GM19463 (cell line): ENCODE measurements around the gene MAPK14.
"Not testable (repeated sequence)": the region's sequence is repeated elsewhere in the genome, so short reads cannot be mapped to it uniquely, and the experiment has no call there.

Experiments
- ATAC-seq: cut with Tn5 transposase; IDR thresholded peaks from one replicate; pipeline ENCODE4 v1.9.1; 2021; ENCODE audit warnings: mild to moderate bottlenecking, moderate library complexity; ENCODE audit not compliant: unreplicated experiment

The MAPK14 gene

GRCh38 chr6:36068012-36068392, 40.4 kb downstream of the MAPK14 start:
- no peak for ATAC-seq

- no peak for ATAC-seq
Measured at GRCh38 chr6:36068586-36068985, 41.0 kb downstream of the MAPK14 start.

- ATAC-seq: no peak
Measured at GRCh38 chr6:36069573-36069972, 42.0 kb downstream of the MAPK14 start.

GRCh38 chr6:36070252-36070651, 42.6 kb downstream of the MAPK14 start:
- no peak for ATAC-seq

GRCh38 chr6:36071281-36071680, 43.7 kb downstream of the MAPK14 start:
- no peak for ATAC-seq

GRCh38 chr6:36071714-36072113, 44.1 kb downstream of the MAPK14 start:
- ATAC-seq: no peak

DNA sequence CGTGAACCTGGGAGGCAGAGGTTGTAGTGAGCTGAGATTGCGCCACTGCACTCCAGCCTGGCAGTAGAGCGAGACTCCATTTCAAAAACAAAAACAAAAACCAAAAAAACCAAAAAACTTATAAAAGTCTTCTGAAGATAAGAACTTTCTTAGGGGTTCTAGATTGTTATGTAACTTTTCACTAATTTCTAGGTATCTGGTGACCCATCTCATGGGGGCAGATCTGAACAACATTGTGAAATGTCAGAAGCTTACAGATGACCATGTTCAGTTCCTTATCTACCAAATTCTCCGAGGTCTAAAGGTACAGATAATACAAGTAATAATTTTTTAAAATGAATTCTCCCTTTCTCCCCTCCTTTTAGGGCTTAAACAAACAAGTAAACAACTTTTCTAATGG, 45.1 kb downstream of the MAPK14 start:
- no peak for ATAC-seq

DNA sequence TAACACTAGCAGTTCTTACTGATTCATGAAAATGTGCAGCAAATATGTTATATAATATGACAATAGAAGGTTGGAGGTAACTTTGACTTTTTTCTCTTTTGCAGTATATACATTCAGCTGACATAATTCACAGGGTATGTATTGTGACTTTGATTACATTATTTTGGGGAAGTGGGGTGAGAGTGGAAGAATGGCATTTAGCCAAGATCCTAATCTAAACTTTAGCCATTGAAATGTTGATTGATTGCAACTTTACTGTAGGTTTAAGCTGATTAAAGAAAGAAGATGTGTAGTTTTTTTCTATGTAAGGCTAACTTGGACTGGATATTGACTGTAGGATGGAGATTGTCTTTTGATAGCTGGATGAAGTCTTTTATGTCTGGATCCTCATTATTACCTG, 46.0 kb downstream of the MAPK14 start:
- no peak for ATAC-seq

DNA sequence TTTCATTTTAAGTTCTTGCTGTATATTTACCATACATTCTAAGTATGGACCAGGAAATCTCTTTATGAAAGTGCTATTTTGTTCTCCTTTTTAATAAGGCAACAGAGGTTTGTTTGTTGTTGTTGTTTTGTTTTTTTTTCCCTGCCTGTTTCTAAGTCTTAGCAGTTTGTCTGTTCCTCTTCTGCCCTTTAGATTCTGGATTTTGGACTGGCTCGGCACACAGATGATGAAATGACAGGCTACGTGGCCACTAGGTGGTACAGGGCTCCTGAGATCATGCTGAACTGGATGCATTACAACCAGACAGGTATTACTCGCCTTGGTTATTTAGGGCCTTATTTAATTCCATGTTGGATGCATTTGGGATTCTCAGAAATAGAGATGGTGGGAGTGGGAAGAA, 48.0 kb downstream of the MAPK14 start:
- no peak for ATAC-seq

DNA sequence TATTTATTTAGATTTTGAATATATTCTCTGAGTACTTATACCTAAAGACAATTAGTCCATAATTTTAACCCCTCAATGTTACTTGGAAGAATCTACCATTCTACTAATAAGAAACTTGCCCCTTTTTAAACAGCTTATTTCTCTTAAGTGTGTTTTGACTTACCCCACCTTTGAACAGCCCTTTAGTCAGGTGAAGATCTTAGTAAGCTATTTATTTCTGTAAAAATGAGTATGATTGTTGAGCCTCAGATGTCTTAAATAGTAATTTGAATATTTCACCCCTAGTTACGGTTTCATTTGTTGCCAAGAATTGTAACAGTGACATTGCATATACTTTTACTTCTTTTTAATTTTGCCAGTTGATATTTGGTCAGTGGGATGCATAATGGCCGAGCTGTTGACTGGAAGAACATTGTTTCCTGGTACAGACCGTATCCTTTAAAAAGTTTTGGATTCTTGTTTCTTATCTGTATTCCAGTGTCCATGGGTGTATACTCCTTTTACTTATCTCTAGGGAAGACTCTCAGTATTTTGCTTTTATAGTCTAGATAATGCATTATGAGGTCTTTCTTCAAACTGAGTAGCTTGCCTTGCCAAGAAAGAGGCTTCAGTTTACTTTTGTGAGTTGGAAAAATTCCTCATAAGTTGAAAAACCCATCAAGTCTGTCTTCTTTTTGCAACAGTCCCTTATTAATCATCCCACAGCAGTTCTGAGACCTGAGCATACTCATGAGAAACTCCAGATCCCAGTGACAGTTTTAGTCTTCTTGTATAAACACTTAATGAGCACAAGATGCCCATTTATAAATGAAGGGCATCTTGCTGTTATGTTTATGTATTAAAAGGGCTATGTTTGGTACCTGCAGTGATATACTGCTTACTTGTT, 48.8 kb downstream of the MAPK14 start:
- ATAC-seq: no peak

- ATAC-seq: no peak
Measured at GRCh38 chr6:36078159-36078558, 50.6 kb downstream of the MAPK14 start.

- ATAC-seq: no peak
Measured at GRCh38 chr6:36079601-36080000, 52.0 kb downstream of the MAPK14 start.

DNA sequence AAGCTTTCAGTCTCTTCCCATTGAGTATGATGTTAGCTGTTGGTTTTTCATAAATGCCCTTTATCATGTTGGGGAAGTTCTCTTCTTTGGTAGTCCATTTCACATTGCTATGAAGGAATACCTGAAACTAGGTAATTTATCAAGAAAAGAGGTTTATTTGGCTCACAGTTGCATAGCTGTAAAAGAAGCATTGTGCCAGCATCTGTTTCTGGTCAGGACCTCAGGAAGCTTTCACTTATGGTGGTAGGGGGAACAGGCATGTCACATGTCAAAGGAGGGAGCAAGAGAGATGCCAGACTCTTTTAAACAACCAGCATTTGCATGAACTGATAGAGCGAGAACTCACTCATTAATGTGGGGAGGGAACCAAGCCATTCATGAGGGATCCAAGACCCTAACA, 54.7 kb downstream of the MAPK14 start:
- ATAC-seq: no peak

DNA sequence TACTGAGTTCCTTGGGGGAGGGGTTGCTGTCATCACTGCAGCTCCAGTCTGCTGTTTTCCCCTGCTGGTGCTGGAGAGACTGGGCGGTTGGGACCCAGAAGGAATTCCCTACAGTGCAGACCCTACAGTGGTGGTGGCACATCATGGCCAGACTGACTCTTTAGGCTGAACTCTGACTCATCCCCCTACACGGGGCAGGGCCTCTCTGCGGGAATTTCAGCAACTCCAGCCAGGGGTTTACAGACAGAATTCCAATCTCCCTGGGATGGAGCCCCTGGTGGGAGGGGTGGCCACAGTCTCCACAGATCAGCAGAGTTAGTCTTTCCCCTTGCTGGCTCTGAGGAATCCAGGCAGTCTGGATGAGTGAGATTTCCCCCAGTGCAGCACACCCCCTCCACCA, 55.8 kb downstream of the MAPK14 start:
- no peak for ATAC-seq

DNA sequence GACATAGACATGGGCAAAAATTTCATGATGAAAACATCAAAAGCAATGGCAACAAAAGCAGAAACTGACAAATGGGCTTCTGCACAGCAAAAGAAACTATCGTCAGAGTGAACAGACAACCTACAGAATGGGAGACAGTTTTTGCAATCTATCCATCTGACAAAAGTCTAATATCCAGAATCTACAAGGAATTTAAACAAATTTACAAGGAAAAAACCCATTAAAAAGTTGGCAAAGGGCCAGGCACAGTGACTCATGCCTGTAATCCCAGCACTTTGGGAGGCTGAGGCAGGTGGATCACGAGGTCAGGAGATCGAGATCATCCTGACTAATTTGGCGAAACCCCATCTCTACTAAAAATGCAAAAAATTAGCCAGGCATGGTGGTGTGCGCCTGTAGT, 60.6 kb downstream of the MAPK14 start:
- not testable (repeated sequence) for ATAC-seq

DNA sequence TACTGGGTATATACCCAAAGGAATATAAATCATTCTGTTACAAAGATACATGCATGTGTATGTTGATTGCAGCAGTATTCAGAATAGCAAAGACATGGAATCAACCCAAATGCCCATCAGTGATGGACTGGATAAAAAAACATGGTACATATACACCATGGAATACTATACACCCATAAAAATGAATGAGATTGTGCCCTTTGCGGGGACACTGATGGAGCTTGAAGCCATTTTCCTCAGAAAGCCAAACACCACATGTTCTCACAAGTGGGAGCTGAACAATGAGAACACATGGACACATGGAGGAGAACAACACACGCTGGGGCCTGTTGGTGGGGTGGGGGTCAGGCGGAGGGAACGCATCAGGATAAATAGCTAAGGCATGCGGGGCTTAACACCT, 61.4 kb downstream of the MAPK14 start:
- no peak for ATAC-seq

DNA sequence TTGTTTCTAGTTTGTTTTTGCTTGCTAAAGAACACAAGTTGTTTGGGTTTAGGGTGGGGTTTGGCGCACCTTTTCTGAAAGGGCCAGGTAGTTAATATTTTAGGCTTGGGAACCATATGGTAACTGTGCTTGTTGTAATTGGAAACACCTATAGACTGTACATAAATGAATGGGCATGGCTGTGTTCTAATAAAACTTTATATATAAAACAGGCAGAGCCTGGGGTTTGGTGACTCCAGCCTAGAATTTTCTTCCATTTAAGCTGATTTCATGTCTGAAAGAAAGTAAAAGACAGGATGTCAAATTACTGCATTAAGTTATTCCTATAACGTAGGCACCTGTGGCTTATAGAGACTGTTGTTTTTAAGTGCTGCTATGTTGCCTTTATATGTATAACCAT, 66.6 kb downstream of the MAPK14 start:
- no peak for ATAC-seq

- peak; percentile 65 for ATAC-seq
Measured at GRCh38 chr6:36094753-36095496, 67.3 kb downstream of the MAPK14 start.

- ATAC-seq: no peak
Measured at GRCh38 chr6:36095497-36096391, 68.1 kb downstream of the MAPK14 start.

DNA sequence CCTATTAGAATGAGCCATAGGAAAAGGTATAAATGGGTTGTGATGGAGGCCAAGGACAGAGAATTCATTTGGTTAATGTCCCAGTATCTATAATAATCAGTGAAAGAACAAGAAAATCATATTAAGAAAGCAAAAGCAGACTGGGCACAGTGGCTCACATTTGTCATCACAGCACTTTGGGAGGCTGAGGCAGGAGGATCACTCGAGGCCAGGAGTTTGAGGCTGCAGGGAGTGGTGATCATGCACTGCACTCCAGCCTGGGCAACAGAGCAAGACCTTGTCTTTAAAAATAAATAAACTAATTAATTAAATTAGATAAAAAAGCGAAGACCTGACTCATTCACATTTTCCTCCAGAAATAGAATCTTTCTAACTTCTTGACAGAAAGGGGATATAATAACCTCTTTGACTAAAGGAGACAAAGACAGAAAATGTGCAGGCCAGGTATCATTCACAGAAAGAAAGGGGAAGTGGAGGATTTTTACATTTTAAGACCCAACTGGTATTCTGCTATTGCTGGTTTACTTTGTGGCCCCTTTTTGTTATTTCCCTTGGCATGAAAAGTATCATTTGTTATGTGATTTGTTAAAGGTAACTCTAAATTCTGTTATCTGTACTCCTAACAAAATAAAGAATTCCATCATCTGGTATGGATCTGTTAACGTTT, 70.8 kb downstream of the MAPK14 start:
- no peak for ATAC-seq
